Activated CD4-positive, alpha-beta T cell treated with anti-CD3 and anti-CD28 coated beads, Interleukin-2, amount 10 ng/mL, durations not matched to agents 7 days and 5 days (primary cell): ENCODE data around the gene DBX1. TPM values are rescaled to one million over a fixed set of nuclear protein-coding genes. Genes with fewer than 3 reads are reported as not detected.

ENCODE experiments used
- CTCF ChIA-PET: fragments of 350-600 bp; sonication (Branson Sonifier 250); formaldehyde crosslinking; loops from one replicate; lab custom pipeline; 2021; ENCODE audit warnings: antibody characterized with exemption; lab: Charles Lee
- POLR2A ChIA-PET: fragments of 350-600 bp; sonication (Branson Sonifier 250); formaldehyde crosslinking; loops from one replicate; lab custom pipeline; 2021; ENCODE audit warnings: antibody characterized with exemption; lab: Charles Lee
- DNase-seq: peaks from one replicate; pipeline ENCODE4 v3.0.0-alpha.2; 2020
- H3K27ac Mint-ChIP-seq: one replicate; pipeline ENCODE4 v1.8.0; 2021; ENCODE audit warnings: mild to moderate bottlenecking, moderate library complexity, mixed read lengths
- H3K27me3 Mint-ChIP-seq: one replicate; pipeline ENCODE4 v1.8.0; 2021; ENCODE audit warnings: mixed read lengths
- H3K36me3 Mint-ChIP-seq: one replicate; pipeline ENCODE4 v1.8.0; 2021; ENCODE audit warnings: low read depth, mixed read lengths
- H3K4me1 Mint-ChIP-seq: one replicate; pipeline ENCODE4 v1.8.0; 2021; ENCODE audit warnings: mixed read lengths
- H3K4me3 Mint-ChIP-seq: one replicate; pipeline ENCODE4 v1.8.0; 2021; ENCODE audit warnings: mild to moderate bottlenecking, moderate library complexity, mixed read lengths
- H3K9me3 Mint-ChIP-seq: one replicate; pipeline ENCODE4 v1.8.0; 2021; ENCODE audit warnings: mixed read lengths
- total RNA-seq, 2 experiments: library from RNA; stranded (reverse); gene quantifications; one replicate each; pipeline ENCODE4 v1.2.3, GENCODE V29; 2021

Gene DBX1
- total RNA-seq, 2 experiments from 2014 or later: not detected

DNA sequence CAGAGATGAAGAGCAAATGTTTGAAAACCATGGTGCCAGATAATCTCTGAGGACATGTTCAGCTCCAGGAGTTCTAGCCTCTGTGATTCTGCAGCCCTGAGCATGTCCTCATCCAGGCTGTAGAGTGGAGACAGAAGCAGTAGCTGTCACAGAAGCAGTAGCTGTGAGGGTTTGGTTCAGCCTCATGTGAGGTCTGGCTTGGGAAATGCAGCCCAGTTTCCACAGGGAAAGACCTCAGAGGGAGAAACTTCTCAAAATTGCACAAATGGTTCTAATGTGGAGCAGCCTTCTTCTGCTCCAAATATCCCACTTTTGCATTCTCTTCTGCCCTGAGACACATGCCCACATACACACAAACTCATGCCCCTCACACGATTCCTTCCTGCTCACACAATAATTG, 48.4 kb downstream of the DBX1 start:
- H3K9me3 Mint-ChIP-seq: no peaks in the 10 kb centered on the region
- DNase-seq: no peak
- H3K36me3 Mint-ChIP-seq: no peaks in the 10 kb centered on the region
- H3K4me1 Mint-ChIP-seq: peaks cover 4% of the 10 kb centered on the region
- no peaks in the 10 kb centered on the region for H3K27me3 Mint-ChIP-seq
- ChIA-PET POLR2A (no interaction called here), CTCF (interaction anchor here (0.5 to 2.7 kb wide), 6 partner anchors 9 to 409 kb away, joined by 3 to 10 read pairs (median 3); no protein-coding TSS in a partner anchor)
- H3K27ac Mint-ChIP-seq: no peak overlapping the region
- H3K4me3 Mint-ChIP-seq: no peak overlapping the region

DNA sequence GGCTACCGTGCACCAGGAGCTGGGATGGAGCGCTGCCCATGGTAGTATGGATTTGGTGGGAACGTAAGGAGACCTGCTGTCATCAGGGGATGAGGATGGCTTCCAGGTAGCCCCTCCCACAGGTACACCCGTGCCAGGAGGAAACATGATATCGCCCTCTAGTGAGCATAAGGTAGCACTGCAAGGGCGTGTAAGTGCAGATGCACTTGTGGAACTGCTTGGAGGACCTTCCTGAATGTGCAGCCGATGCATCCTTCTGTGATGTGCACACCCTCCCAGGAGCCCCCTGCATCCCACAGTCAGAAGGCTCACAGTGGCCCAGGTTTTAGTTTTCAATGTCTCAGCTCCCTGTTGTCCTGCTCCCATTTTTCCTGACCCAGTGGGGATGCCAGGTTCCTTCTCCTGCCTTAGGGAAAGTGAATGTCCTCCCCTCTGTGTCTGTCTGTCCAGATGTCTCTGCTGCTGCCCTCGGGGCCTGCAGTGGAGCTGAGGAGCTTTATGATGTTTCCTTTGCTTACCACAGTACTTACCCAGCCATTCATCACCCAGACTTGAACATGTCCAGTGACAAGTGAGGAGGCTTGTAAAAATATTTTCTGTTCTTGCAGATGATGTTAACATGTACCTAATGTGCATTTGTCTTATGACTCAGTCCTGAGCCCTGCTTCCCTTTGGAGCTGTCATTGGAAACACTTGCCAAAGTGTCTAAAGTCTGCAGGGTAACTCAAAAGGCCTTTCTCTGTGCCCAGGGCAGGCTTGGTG, 49.2 kb downstream of the DBX1 start:
- H3K9me3 Mint-ChIP-seq: no peaks in the 10 kb centered on the region
- no peaks in the 10 kb centered on the region for H3K36me3 Mint-ChIP-seq
- no peak overlapping the region for H3K27ac Mint-ChIP-seq
- H3K27me3 Mint-ChIP-seq: no peaks in the 10 kb centered on the region
- H3K4me3 Mint-ChIP-seq: no peak overlapping the region
- H3K4me1 Mint-ChIP-seq: peaks cover 4% of the 10 kb centered on the region
- CTCF ChIA-PET: interaction anchor here (0.5 to 1.3 kb wide), 3 partner anchors 8 to 20 kb away, joined by 3 read pairs; no protein-coding TSS in a partner anchor
- DNase-seq: peak; percentile 63
- POLR2A ChIA-PET: no interaction called here

DNA sequence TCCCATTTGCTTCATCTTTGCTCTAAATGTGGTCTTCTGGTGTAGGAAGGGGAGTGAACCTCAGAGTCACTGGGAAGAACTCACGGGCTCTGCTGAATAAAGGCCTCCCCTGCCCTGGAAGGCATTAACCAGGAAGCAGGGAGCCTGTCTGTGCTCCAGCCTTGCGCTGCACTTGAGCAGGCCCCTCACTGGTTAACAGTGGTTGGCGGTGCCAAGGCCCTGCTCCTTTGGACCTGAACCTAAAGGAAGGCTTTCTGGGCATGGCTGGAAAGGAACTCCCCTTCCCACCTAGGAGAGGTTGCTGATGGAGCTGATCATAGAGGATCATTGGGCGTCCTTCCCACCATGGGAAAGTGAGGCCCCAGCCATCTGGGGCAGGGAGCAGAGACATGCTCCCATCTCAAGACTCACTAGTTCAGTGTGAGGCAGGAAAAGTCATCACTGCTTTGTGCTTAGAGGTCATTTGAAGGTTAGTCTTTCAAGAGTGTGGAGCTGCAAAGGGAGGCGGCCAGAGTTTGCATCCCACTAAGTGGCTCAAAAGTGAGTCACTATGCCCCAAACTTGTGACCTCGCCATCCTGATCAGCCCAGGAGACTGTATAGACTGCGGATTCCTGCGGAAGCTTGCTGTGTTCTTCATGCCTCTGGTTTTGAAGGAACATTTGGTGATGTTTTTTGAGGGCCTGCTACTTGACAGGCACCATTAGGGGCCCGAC, 50.4 kb downstream of the DBX1 start:
- Mint-ChIP-seq H3K27ac (no peak overlapping the region), H3K4me1 (peaks cover 4% of the 10 kb centered on the region), H3K9me3 (no peaks in the 10 kb centered on the region), H3K36me3 (no peaks in the 10 kb centered on the region), H3K4me3 (no peak overlapping the region), H3K27me3 (no peaks in the 10 kb centered on the region)
- POLR2A ChIA-PET: no interaction called here
- DNase-seq: no peak
- CTCF ChIA-PET: no interaction called here

Other genes starting within 250 kb of the DBX1 start
- gene HTATIP2, start 203.2 kb upstream of the DBX1 start, total RNA-seq: 10 to 100 TPM; 39.4 to 40.7 TPM
- gene PRMT3, start 227.2 kb upstream of the DBX1 start, total RNA-seq: 10 to 100 TPM; 16.9 to 18.5 TPM